Measurements from ENCODE around the gene CWC22. TPM values are rescaled to one million over a fixed set of nuclear protein-coding genes. Genes with fewer than 3 reads are reported as not detected.

Gene CWC22
- total and polyA plus RNA-seq, 2 donors (not counting 3 experiments of a cell fraction or from before 2014, with no cell fraction given) = 1.8 to 15.7 TPM

DNA sequence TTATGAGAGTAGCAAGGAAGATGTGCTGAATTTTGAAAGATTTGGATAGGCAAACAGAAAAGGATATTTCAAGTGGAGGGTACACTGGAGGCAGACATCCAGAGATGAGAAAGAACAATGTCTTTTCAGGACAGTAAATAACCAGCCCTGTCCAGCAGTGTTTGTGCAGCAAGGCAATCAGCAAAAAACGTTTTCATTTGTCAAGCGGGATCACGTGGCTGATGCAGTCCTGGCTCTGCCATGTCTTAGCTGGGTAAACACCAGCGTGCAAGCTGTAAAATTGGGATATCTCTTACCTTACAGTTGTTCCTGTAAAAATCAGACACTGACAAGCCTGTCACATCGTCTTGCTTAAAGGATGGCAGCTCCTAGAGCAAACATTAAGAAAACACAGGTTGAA is 67.8 kb downstream of the CWC22 start:
- ChIA-PET CTCF (interaction anchor here (1.5 kb wide), 1 partner anchor 528 kb away, joined by 4 read pairs; no protein-coding TSS in a partner anchor), POLR2A (no interaction called here)
- no peak overlapping the region for H3K4me2 ChIP-seq (ENCODE audit: insufficient read depth, low read length)
- TF ChIP-seq MYC (IDR thresholded peaks at IDR 0.05; ENCODE audit: low read depth, low read length) (no peak), JUN (IDR thresholded peaks at IDR 0.05; ENCODE audit: borderline replicate concordance, insufficient read depth, insufficient read length, low read depth) (no peak), EZH2 (IDR thresholded peaks at IDR 0.05; ENCODE audit: borderline replicate concordance, low read depth, low read length, severe bottlenecking) (no peak), GATA2 (IDR thresholded peaks at IDR 0.05; ENCODE audit: insufficient read depth, insufficient read length, low read depth, low read length) (no peak), POLR2A (IDR thresholded peaks at IDR 0.05; ENCODE audit: low read depth, low read length) (no peak), POLR2AphosphoS5 (IDR thresholded peaks at IDR 0.05; ENCODE audit: insufficient read depth, low read depth, low read length) (no peak), FOS (IDR thresholded peaks at IDR 0.05; ENCODE audit: borderline replicate concordance, insufficient read depth, low read length) (no peak)
- TF ChIP-seq, protein P1, sequence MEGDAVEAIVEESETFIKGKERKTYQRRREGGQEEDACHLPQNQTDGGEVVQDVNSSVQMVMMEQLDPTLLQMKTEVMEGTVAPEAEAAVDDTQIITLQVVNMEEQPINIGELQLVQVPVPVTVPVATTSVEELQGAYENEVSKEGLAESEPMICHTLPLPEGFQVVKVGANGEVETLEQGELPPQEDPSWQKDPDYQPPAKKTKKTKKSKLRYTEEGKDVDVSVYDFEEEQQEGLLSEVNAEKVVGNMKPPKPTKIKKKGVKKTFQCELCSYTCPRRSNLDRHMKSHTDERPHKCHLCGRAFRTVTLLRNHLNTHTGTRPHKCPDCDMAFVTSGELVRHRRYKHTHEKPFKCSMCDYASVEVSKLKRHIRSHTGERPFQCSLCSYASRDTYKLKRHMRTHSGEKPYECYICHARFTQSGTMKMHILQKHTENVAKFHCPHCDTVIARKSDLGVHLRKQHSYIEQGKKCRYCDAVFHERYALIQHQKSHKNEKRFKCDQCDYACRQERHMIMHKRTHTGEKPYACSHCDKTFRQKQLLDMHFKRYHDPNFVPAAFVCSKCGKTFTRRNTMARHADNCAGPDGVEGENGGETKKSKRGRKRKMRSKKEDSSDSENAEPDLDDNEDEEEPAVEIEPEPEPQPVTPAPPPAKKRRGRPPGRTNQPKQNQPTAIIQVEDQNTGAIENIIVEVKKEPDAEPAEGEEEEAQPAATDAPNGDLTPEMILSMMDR (IDR thresholded peaks at IDR 0.05; ENCODE audit: extremely low read depth in 1 of 2, insufficient read depth in 1 of 2, low read depth in 1 of 2, low read length in 2 of 2) = no peak
- TF ChIP-seq, protein P2, sequence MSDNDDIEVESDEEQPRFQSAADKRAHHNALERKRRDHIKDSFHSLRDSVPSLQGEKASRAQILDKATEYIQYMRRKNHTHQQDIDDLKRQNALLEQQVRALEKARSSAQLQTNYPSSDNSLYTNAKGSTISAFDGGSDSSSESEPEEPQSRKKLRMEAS (IDR thresholded peaks at IDR 0.05; ENCODE audit: insufficient read depth, insufficient read length) = no peak
- intact Hi-C loops (cut with micrococcal nuclease) (no loop called here), dilution Hi-C loops (cut with MboI; ENCODE audit: extremely low pct_ligation_motif_present, low sequenced_read_pairs) (no loop called here)
- no peaks in the 10 kb centered on the region for H3K36me3 ChIP-seq (ENCODE audit: control insufficient read depth in 2 of 2, extremely low read depth in 1 of 2, insufficient read depth in 2 of 2, low read length in 2 of 2)
- H3K4me1 ChIP-seq (ENCODE audit: control insufficient read depth, extremely low read depth, insufficient read depth, low read length) = no peaks in the 10 kb centered on the region
- BruUV-seq (replicated peaks) = no TSS peak
- H3K4me3 ChIP-seq (replicated peaks in 1 of 3; ENCODE audit: insufficient read depth in 1 of 3, low read depth in 1 of 3, low read length in 3 of 3) = no peak overlapping the region
- DNase-seq (ENCODE audit: low read depth, low spot score) (no peak), FAIRE-seq (no peak)
- H3K79me2 ChIP-seq (ENCODE audit: control insufficient read depth, insufficient read depth, low read length) = no peaks in the 10 kb centered on the region
- H2AFZ ChIP-seq (ENCODE audit: low read depth, low read length) = no peak overlapping the region
- no peaks in the 10 kb centered on the region for H3K9me1 ChIP-seq (replicated peaks; ENCODE audit: control insufficient read depth, extremely low read depth, insufficient read depth, low read length)
- no peaks in the 10 kb centered on the region for H4K20me1 ChIP-seq (replicated peaks; ENCODE audit: control insufficient read depth, extremely low read depth, insufficient read depth, low read length)
- H3K9me3 ChIP-seq (replicated peaks; ENCODE audit: control insufficient read depth, insufficient read depth, low read length) = no peaks in the 10 kb centered on the region
- H3K9ac ChIP-seq (replicated peaks; ENCODE audit: extremely low read depth, insufficient read depth, low read length) = no peak overlapping the region
- H3K27ac ChIP-seq (ENCODE audit: insufficient read depth, low read depth, low read length) = no peak overlapping the region
- H3K27me3 ChIP-seq (ENCODE audit: control insufficient read depth in 2 of 2, insufficient read depth in 2 of 2, low read length in 2 of 2) = no peaks in the 10 kb centered on the region
